GM13977 (cell line): ENCODE results near the gene MFAP3L.

Experiments
- DNase-seq: peaks from one replicate; pipeline ENCODE4 v3.0.0; 2012; ENCODE audit warnings: low spot score
- CTCF ChIP-seq: IDR thresholded peaks from 2 replicates; pipeline ENCODE4 v1.5.1; 2012; ENCODE audit warnings: mild to moderate bottlenecking, control low read depth; ENCODE audit not compliant: insufficient read depth; ENCODE audit errors: extremely low read depth, missing control alignments
- in situ Hi-C: fragments of 300-500 bp; cut with MboI; formaldehyde crosslinking; loops from one replicate; pipeline ENCODE4 v1.12.0; 2022; ENCODE audit warnings: low sequenced_read_pairs, low pct_unique_long_range_greater_than_20kb, mixed read lengths, inconsistent platforms; ENCODE audit not compliant: unreplicated experiment

MFAP3L gene

DNA sequence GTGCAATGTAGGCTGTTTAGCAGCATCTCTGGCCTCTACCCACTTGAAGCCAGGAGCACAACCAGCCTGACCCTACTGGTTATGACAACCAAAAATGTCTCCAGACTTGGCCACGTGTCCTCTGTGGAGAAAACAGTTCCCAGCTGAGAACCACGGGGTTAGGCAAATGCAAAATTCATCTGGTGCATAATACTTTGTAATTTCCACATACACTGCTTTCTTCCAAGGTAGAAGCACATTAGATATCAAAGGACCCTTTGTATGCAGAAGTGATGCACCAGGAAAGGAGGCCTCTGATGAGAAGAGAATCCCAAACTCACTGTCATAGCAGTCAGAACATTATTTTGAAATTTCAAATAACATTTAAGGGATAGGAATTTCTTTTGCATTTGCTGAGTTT is 26.3 kb downstream of the MFAP3L start:
- in situ Hi-C loops, result loop anchor here (25.0 kb wide), 1 partner anchor 388 kb away; the partner anchor contains the start of genes CLCN3 and NEK1
- no peak for TF ChIP-seq CTCF
- DNase-seq, result no peak

GRCh38 chr4:169998981-169999380 is 27.2 kb downstream of the MFAP3L start:
- TF ChIP-seq CTCF, result no peak
- in situ Hi-C loops, result no loop called here
- DNase-seq, result no peak

DNA sequence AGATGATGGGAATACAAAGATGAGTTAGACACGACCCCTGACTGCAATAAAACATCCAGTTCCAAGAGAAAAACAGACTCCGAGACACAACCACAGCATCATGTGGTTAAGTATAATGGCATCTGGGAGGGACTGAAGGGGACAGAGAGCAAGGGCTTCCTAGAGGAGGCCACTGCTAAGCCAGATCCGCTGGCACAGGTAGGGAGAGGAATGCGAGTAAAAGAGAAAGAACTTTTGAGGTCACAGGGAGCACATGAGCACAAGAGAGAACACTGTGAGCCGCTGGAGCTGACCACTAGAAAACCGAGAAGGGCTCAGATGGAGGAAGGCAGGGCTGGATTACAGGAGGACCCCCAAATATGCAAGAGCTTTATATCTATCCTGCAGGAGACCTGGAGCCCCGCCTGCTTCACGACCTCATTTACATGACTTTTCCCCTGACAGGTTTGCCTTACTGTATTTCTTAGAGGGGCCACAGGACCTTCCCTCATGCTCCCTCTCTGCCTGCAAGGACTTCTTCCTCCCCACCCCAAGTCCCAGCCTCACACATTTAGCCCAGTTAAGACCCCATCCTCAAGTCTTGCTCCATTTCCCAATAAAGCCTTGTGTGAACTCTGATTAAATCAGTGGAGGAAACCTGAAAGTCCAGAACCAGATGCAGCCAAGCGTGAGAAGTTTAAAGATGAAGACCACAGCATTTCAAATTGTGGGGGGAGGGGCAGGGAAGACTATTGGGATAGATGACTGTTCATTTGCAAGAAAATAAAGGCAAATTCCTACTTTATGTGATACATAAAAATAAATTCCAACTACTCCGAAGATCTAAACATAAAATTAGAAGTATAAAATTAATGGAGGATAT is 29.6 kb downstream of the MFAP3L start:
- in situ Hi-C loops, result no loop called here

DNA sequence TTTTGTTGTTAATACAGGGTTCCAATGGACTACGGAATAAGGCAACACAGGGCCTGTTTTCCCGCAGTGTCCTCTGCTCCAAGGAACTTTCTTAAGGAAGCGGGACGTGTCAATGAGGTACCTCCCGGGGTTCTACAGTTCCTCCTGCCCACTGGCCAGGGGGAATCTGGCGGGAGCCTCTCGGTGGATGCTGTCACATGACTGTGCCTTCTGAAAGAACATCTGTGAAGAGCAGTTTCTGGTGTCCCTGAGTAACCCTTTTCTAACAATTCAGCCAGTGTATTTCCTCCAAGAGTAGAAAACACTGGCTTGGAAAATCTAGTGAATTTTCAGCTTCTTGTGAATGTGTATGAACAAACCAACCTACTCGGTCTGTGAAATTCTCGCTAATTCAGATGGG is 32.7 kb downstream of the MFAP3L start:
- DNase-seq, result no peak
- TF ChIP-seq CTCF, result no peak
- in situ Hi-C loops, result no loop called here

More for the DNA sequence above, 29.6 kb downstream of the MFAP3L start:
- DNase-seq, result no peak
- TF ChIP-seq CTCF, result no peak

DNA sequence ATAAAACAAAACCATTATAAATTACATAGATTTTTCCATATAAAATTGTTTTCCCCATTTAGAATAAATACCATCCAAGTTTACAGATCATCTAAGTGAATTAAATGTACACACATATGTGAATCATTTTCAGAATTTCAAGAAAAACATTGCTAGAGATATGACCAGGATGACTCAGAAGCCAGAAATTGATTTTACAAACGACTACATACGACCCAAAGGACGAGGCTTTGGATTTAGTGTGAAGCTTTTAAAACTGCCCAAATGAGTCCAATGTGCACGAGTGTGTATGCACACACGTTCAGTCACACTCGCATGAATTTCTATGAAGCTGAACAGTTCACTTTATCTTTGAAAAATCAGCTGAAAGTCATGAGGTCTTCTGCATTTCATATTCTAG is 37.9 kb downstream of the MFAP3L start:
- in situ Hi-C loops, result no loop called here
- DNase-seq, result no peak
- no peak for TF ChIP-seq CTCF

DNA sequence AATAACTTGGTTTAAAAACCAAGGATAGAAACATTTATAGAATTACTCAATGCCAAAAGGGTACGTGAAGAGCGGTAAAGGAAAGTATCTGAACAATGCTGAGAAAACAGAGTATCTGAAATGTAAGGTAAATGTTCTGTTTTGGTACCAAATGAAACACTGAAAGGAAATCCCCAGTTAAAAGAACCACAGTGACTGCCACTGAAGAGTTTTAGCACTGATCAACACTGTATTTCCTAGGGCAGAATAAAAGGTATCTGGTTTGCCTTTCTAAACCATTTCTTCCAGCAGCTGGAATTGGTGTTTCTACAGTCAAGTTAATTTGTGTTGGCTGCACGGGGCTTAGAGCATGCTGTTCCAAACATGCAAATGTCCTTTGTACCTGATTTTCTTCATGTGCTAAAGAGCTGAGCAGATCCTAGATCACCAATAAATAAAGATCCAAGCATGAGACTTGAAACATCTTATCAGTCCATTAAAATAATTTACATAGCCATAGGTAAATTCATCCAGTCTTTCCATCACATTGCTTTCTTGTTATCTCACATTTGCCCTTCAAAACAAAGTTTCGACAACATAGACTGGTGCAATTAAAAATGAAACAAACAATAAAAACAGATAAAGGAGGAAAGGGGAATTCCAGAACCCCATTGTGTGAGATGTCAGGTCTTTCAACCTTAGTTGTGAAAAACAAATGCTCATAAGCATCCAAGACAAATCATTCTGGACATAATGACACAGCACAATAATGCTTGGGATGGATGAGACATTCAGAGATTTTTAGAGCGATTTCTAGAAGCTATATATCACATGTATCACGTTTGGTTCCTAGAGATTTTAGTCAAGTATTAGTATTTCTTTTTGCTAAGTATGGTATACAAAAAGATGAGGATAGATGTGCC is 38.6 kb downstream of the MFAP3L start:
- DNase-seq, result no peak
- in situ Hi-C loops, result no loop called here
- TF ChIP-seq CTCF, result no peak
